Thyroid gland (tissue), 4 donors: ENCODE measurements around the gene C10orf67. TPM values are rescaled to one million over a fixed set of nuclear protein-coding genes. Genes with fewer than 3 reads are reported as not detected.

Experiments
- DNase-seq, 2 donors: peaks; one replicate each; pipeline ENCODE4 v3.0.0-alpha.2; 2019
- H3K27ac ChIP-seq, 3 donors: fragments of 200-600 bp; sonication (generic); 1 replicate in 2 of 3; 2 replicates in 1 of 3; pipeline ENCODE4 v1.5.1; 2016 to 2019; ENCODE audit warnings: mild to moderate bottlenecking in 1 of 3, moderate library complexity in 1 of 3
- H3K27me3 ChIP-seq: fragments of 200-600 bp; sonication (generic); one replicate; pipeline ENCODE4 v1.5.1; 2019
- H3K36me3 ChIP-seq, 2 donors: fragments of 200-600 bp; sonication (generic); one replicate each; pipeline ENCODE4 v1.5.1; 2016 to 2019
- H3K4me1 ChIP-seq, 2 donors: fragments of 200-600 bp; sonication (generic); one replicate each; pipeline ENCODE4 v1.5.1; 2017 to 2019
- H3K4me3 ChIP-seq, 3 donors: fragments of 200-600 bp; sonication (generic); replicated peaks in 1 of 3; 1 replicate in 2 of 3; 2 replicates in 1 of 3; pipeline ENCODE4 v1.5.1; 2016; ENCODE audit warnings: mild to moderate bottlenecking in 1 of 3
- H3K9me3 ChIP-seq: fragments of 200-600 bp; sonication (generic); one replicate; pipeline ENCODE4 v1.5.1; 2017
- CTCF ChIP-seq, 6 experiments: fragments of 200-600 bp in 3 of 6; fragments of 450-650 bp in 3 of 6; sonication (generic) in 3 of 6; IDR thresholded peaks; one replicate each; pipeline ENCODE4 v1.5.1; 2016 to 2019; ENCODE audit warnings: antibody characterized with exemption in 6 of 6, mild to moderate bottlenecking in 2 of 6, inconsistent platforms in 1 of 6, moderate library complexity in 1 of 6
- POLR2A ChIP-seq, 2 donors: fragments of 450-650 bp; IDR thresholded peaks; one replicate each; pipeline ENCODE4 v1.6.1; 2017; ENCODE audit warnings: antibody characterized with exemption in 2 of 2, mild to moderate bottlenecking in 2 of 2, moderate library complexity in 1 of 2
- WGBS, 2 donors: methylation state at CpG; one replicate each; pipeline ENCODE4 v1.1.5; 2017; 5-methylcytosine and 5-hydroxymethylcytosine counted together
- intact Hi-C: fragments of 100-400 bp; cut with DNase I; formaldehyde crosslinking; loops from one replicate; pipeline ENCODE4 v1.15.1; 2023
- total RNA-seq, 4 donors: library from RNA; depleted of rRNA; stranded (reverse); fragments of >200 nt; gene quantifications; one replicate each; pipeline ENCODE4 v1.2.3, GENCODE V29; 2016

Gene C10orf67
- total RNA-seq, 4 donors from 2014 or later = 0.13 to 0.98 (median 0.54) TPM; not detected in 1

- no peak for DNase-seq
- peaks cover 17% of the 10 kb centered on the region for H3K27me3 ChIP-seq
- H3K27ac ChIP-seq = no peak overlapping the region
- H3K4me3 ChIP-seq = no peak overlapping the region
- H3K36me3 ChIP-seq = no peaks in the 10 kb centered on the region
- no peak for TF ChIP-seq CTCF (IDR thresholded peaks at IDR 0.05)
- no peak for TF ChIP-seq POLR2A (IDR thresholded peaks at IDR 0.05)
- WGBS, 2 donors = 5 to 8% methylated on average over 12 of the region's 12 CpGs
- intact Hi-C loops = no loop called here
- no peaks in the 10 kb centered on the region for H3K4me1 ChIP-seq
- H3K9me3 ChIP-seq = no peaks in the 10 kb centered on the region
These were observed 144.0 kb downstream of the C10orf67 start for GRCh38 chr10:23200586-23200985.

GRCh38 chr10:23199768-23200511 lies 144.7 kb downstream of the C10orf67 start:
- H3K27me3 ChIP-seq = peaks cover 22% of the 10 kb centered on the region
- peaks cover 0 to under 1% of the 10 kb centered on the region in 2 donors for H3K4me1 ChIP-seq
- DNase-seq = no peak
- no peak overlapping the region for H3K27ac ChIP-seq
- no peak overlapping the region for H3K4me3 ChIP-seq
- H3K9me3 ChIP-seq = no peaks in the 10 kb centered on the region
- no peaks in the 10 kb centered on the region for H3K36me3 ChIP-seq
- TF ChIP-seq CTCF (IDR thresholded peaks at IDR 0.05) (no peak), POLR2A (IDR thresholded peaks at IDR 0.05) (no peak)
- WGBS, 2 donors = 3 to 6% methylated on average over 27 to 28 of the region's 30 CpGs
- intact Hi-C loops = no loop called here

GRCh38 chr10:23198940-23199767 lies 145.4 kb downstream of the C10orf67 start:
- TF ChIP-seq CTCF (IDR thresholded peaks at IDR 0.05) (no peak), POLR2A (IDR thresholded peaks at IDR 0.05) (no peak)
- H3K27ac ChIP-seq = no peak overlapping the region
- H3K9me3 ChIP-seq = no peaks in the 10 kb centered on the region
- DNase-seq = no peak
- peaks cover 30% of the 10 kb centered on the region for H3K27me3 ChIP-seq
- 0 to 1% methylated on average over 12 to 31 of the region's 60 CpGs for WGBS, 2 donors
- H3K4me3 ChIP-seq = no peak overlapping the region
- peaks cover 0 to 4% of the 10 kb centered on the region in 2 donors for H3K4me1 ChIP-seq
- intact Hi-C loops = no loop called here
- H3K36me3 ChIP-seq = no peaks in the 10 kb centered on the region

- Histone ChIP-seq H3K27ac (no peak overlapping the region), H3K9me3 (no peaks in the 10 kb centered on the region), H3K4me3 (no peak overlapping the region), H3K4me1 (peaks cover 0 to 4% of the 10 kb centered on the region in 2 donors), H3K27me3 (peaks cover 31% of the 10 kb centered on the region), H3K36me3 (no peaks in the 10 kb centered on the region)
- no peak for TF ChIP-seq CTCF (IDR thresholded peaks at IDR 0.05)
- TF ChIP-seq POLR2A (IDR thresholded peaks at IDR 0.05) = no peak
- intact Hi-C loops = no loop called here
- WGBS, 2 donors = 1 to 5% methylated on average over 13 of the region's 13 CpGs
- DNase-seq = no peak
These were observed 146.0 kb downstream of the C10orf67 start for GRCh38 chr10:23198610-23198939.

GRCh38 chr10:23197416-23197861 lies 147.2 kb downstream of the C10orf67 start:
- Histone ChIP-seq H3K27me3 (peaks cover 31% of the 10 kb centered on the region), H3K4me3 (no peak overlapping the region), H3K4me1 (peaks cover 0 to 6% of the 10 kb centered on the region in 2 donors), H3K9me3 (no peaks in the 10 kb centered on the region), H3K36me3 (no peaks in the 10 kb centered on the region), H3K27ac (no peak overlapping the region)
- TF ChIP-seq POLR2A (IDR thresholded peaks at IDR 0.05) = no peak
- no peak for TF ChIP-seq CTCF (IDR thresholded peaks at IDR 0.05)
- DNase-seq = no peak
- intact Hi-C loops = no loop called here
- 7 to 14% methylated on average over 12 of the region's 12 CpGs for WGBS, 2 donors
